ENCODE results near the gene HOXB6.
A peak's percentile ranks its signal among the peaks of the same experiment; 100 is the strongest.

GRCh38 chr17:48630009-48630924, 25.5 kb upstream of the HOXB6 start:
- TF ChIP-seq CTCF (conservative IDR thresholded peaks at IDR 0.05 in 1 of 2, IDR thresholded peaks at IDR 0.05 in 1 of 2; ENCODE audit: extremely low read depth in 1 of 2, insufficient read depth in 1 of 2, low read depth in 1 of 2, low read length in 2 of 2) (no peak), EZH2 (IDR thresholded peaks at IDR 0.05; ENCODE audit: borderline replicate concordance, low read length) (peak; percentile 56)

All from mammary epithelial cell (primary cell).